Measurements from ENCODE around the gene NFKBIE. TPM values are rescaled to one million over a fixed set of nuclear protein-coding genes. Genes with fewer than 3 reads are reported as not detected.

The NFKBIE gene
- total RNA-seq, 1 experiment from 2014 or later: 32.7 TPM

DNA sequence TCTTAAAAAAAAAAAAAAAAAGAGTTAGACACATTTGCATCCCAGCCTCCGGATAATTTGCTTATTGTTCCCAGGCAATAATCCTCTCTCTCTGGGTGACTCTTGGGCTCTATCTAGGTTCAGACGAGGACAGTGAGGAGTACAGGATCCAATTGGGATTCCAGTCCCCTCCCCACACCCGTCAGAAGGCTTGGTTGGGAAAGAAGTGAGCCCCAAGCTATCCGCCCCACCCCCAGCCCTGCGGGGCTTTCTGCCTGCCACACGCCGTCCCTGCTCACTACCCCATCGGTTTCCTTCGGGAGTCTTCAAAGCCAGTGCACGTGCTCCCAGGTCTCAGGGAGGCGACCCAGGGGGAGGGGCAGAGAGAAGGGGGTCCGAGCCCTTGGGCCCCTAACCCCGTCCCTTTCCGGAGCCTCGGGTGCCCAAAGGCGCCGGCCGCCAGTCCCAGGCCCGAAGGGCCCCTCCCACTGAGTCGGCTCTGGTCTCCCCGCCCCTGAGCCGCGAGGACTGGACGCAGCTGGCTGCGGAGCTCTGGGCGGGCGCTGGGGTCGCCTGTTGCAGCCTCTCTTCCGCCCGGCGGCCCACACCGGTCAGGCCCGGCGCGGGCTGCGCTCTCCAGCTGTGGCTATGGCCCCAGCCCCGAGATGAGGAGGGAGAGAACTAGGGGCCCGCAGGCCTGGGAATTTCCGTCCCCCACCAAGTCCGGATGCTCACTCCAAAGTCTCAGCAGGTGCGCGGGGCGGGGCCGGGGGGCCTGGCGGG, 46.1 kb downstream of the NFKBIE start:
- Mint-ChIP-seq H3K36me3 (ENCODE audit: insufficient read depth, unreplicated experiment) (peaks cover 38% of the 10 kb centered on the region), H3K9me3 (ENCODE audit: low read depth, unreplicated experiment) (no peaks in the 10 kb centered on the region), H3K4me3 (ENCODE audit: low read depth, unreplicated experiment) (peak overlapping the region; percentile 94), H3K27ac (ENCODE audit: unreplicated experiment) (peak overlapping the region; percentile 68), H3K4me1 (ENCODE audit: low read depth, unreplicated experiment) (peaks cover 54% of the 10 kb centered on the region), H3K27me3 (ENCODE audit: unreplicated experiment) (no peaks in the 10 kb centered on the region)
- TF ChIP-seq, protein P1, sequence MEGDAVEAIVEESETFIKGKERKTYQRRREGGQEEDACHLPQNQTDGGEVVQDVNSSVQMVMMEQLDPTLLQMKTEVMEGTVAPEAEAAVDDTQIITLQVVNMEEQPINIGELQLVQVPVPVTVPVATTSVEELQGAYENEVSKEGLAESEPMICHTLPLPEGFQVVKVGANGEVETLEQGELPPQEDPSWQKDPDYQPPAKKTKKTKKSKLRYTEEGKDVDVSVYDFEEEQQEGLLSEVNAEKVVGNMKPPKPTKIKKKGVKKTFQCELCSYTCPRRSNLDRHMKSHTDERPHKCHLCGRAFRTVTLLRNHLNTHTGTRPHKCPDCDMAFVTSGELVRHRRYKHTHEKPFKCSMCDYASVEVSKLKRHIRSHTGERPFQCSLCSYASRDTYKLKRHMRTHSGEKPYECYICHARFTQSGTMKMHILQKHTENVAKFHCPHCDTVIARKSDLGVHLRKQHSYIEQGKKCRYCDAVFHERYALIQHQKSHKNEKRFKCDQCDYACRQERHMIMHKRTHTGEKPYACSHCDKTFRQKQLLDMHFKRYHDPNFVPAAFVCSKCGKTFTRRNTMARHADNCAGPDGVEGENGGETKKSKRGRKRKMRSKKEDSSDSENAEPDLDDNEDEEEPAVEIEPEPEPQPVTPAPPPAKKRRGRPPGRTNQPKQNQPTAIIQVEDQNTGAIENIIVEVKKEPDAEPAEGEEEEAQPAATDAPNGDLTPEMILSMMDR (IDR thresholded peaks at IDR 0.05; ENCODE audit: unreplicated experiment): no peak
- DNase-seq: peak; percentile 89
- intact Hi-C loops (cut with micrococcal nuclease; ENCODE audit: unreplicated experiment): loop anchor here (5.0 kb wide), 1 partner anchor 47 kb away; no protein-coding TSS in a partner anchor
- no TSS peak for BruUV-seq (replicated peaks)
- CTCF ChIA-PET: interaction anchor here (0.6 to 1.6 kb wide), 6 partner anchors 19 to 1328 kb away, joined by 3 to 11 read pairs (median 6); partner anchors contain the start of genes HSP90AB1 and SLC35B2

DNA sequence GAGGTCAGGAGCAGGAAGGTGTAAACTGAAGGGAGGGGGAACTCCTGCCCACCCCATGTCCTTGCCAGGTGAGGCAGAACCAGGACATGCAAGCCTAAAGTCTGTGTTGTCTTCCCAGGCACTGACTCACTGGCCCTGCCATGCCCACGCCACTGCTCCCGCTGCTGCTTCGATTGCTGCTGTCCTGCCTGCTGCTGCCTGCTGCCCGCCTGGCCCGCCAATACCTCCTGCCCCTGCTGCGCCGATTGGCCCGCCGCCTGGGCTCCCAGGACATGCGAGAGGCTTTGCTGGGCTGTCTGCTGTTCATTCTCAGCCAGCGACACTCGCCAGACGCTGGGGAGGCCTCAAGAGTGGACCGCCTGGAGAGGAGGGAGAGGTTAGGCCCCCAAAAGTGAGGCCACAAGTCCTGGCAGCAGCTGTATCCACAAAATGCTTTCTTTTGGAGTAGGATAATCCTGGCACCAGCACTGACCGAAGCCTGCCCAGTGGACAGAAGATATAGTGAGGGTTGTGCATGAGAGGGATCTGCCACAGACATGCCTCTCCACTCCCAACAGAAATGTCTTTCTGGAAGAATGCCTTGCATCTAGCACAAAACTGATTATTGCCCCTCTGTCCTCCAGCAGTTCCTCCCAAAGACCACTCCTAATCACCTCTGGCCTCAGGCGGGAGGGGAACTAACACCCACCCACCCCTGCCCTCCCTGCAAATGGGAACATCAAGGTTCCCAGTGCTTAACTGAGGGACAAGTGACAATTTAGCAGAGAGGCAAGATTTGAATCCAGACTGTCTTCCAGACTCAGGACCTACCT, 47.8 kb downstream of the NFKBIE start:
- DNase-seq: peak; percentile 26
- no peaks in the 10 kb centered on the region for H3K27me3 Mint-ChIP-seq (ENCODE audit: unreplicated experiment)

DNA sequence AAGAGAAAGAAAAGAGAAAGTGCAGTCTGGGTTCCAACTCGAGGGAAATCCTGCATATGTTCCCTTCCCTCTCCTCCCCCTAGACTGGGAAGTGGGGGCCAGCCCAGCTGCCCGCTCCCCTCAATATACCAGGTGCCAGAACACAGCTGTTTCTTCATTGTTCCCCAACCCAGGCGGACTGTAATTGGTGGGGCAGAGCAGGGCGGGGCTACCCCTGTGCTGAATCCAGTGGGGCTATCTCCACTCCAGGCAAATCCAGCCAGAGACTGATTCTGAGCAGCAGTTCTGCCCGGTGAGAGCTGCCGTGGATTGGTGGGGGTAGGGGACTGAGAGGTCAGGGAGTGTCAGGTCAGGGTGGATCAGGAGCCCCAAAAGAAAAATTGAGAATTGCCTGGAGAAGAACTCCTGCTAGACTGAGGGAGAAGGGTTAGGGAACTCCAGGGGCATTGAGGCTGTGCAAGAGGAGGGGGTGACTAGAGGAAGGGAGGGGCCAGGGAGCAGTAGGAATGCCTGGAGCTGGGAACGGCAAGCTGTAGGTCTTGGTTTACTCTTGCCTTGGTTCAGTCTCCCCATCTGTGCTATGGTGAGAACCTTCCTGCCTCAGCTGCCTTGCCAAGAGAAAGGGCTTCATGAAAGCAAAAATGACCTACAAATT, 48.5 kb downstream of the NFKBIE start, which contains the start of gene MYMX:
Gene MYMX, plus strand, starts transcription at position 250 of the 655 bp plus-strand sequence. CDS start 546 bp downstream, outside the sequence.
- peaks cover 36% of the 10 kb centered on the region for H3K4me1 Mint-ChIP-seq (ENCODE audit: low read depth, unreplicated experiment)
- H3K27ac Mint-ChIP-seq (ENCODE audit: unreplicated experiment): no peak within 1 kb of the TSS
- DNase-seq: no peak
- no peaks in the 10 kb centered on the region for H3K27me3 Mint-ChIP-seq (ENCODE audit: unreplicated experiment)
- no peaks in the 10 kb centered on the region for H3K9me3 Mint-ChIP-seq (ENCODE audit: low read depth, unreplicated experiment)
- intact Hi-C loops (cut with micrococcal nuclease; ENCODE audit: unreplicated experiment): loop anchor here (5.0 kb wide), 1 partner anchor 45 kb away; no protein-coding TSS in a partner anchor
- BruUV-seq (replicated peaks): no TSS peak
- CTCF ChIA-PET: interaction anchor here (0.6 kb wide), 1 partner anchor 563 kb away, joined by 5 read pairs; no protein-coding TSS in a partner anchor
- H3K36me3 Mint-ChIP-seq (ENCODE audit: insufficient read depth, unreplicated experiment): peaks cover 21% of the 10 kb centered on the region
- TF ChIP-seq, protein P1 (IDR thresholded peaks at IDR 0.05; ENCODE audit: unreplicated experiment): no peak
- no peak within 1 kb of the TSS for H3K4me3 Mint-ChIP-seq (ENCODE audit: low read depth, unreplicated experiment)

More for the DNA sequence above, 47.8 kb downstream of the NFKBIE start:
- intact Hi-C loops (cut with micrococcal nuclease; ENCODE audit: unreplicated experiment): loop anchor here (5.0 kb wide), 1 partner anchor 45 kb away; no protein-coding TSS in a partner anchor
- Mint-ChIP-seq H3K9me3 (ENCODE audit: low read depth, unreplicated experiment) (no peaks in the 10 kb centered on the region), H3K36me3 (ENCODE audit: insufficient read depth, unreplicated experiment) (peaks cover 21% of the 10 kb centered on the region), H3K4me1 (ENCODE audit: low read depth, unreplicated experiment) (peaks cover 43% of the 10 kb centered on the region), H3K27ac (ENCODE audit: unreplicated experiment) (no peak overlapping the region), H3K4me3 (ENCODE audit: low read depth, unreplicated experiment) (no peak overlapping the region)
- BruUV-seq (replicated peaks): no TSS peak
- TF ChIP-seq, protein P1 (IDR thresholded peaks at IDR 0.05; ENCODE audit: unreplicated experiment): no peak
- CTCF ChIA-PET: no interaction called here

DNA sequence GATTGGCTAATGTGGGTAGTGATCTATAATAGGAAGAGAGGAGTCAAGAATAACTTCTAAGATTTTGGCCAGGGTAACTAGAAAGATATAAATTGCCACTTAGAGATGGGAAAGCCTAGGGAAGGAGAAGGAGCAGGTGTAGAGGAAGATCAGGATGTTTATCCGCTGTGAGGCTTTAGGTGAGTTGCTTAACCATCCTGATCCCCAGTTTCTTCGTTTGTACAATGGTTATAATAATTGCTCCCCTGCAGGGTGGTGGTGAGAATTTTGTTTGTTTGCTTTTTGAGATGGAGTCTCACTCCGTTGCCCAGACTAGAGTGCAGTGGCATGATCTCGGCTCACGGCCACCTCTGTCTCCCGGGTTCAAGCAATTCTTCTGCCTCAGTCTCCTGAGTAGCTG, 51.0 kb downstream of the NFKBIE start:
- CTCF ChIA-PET: no interaction called here
- H3K4me1 Mint-ChIP-seq (ENCODE audit: low read depth, unreplicated experiment): peaks cover 25% of the 10 kb centered on the region

More for the DNA sequence above, 51.0 kb downstream of the NFKBIE start:
- BruUV-seq (replicated peaks): no TSS peak
- no peak for DNase-seq
- Mint-ChIP-seq H3K9me3 (ENCODE audit: low read depth, unreplicated experiment) (no peaks in the 10 kb centered on the region), H3K4me3 (ENCODE audit: low read depth, unreplicated experiment) (no peak overlapping the region), H3K27me3 (ENCODE audit: unreplicated experiment) (no peaks in the 10 kb centered on the region), H3K36me3 (ENCODE audit: insufficient read depth, unreplicated experiment) (peaks cover 9% of the 10 kb centered on the region), H3K27ac (ENCODE audit: unreplicated experiment) (no peak overlapping the region)
- TF ChIP-seq, protein P1 (IDR thresholded peaks at IDR 0.05; ENCODE audit: unreplicated experiment): no peak
- intact Hi-C loops (cut with micrococcal nuclease; ENCODE audit: unreplicated experiment): no loop called here
